A673 (cell line): ENCODE results near the gene SELENON. TPM values are rescaled to one million over a fixed set of nuclear protein-coding genes. Genes with fewer than 3 reads are reported as not detected.

Experiments
- BruUV-seq: library from RNA; stranded (reverse); fragments of 400-500 nt; replicated peaks from 2 replicates; lab custom pipeline; 2021; lab: Mats Ljungman, UMichigan
- CTCF ChIA-PET: fragments of 300-600 bp; sonication (Branson Sonifier 250); formaldehyde crosslinking; loops from one replicate; lab custom pipeline; 2022; ENCODE audit warnings: antibody characterized with exemption; lab: Charles Lee
- POLR2A ChIA-PET: fragments of 300-600 bp; sonication (Branson Sonifier 250); formaldehyde crosslinking; loops from one replicate; lab custom pipeline; 2022; ENCODE audit warnings: antibody characterized with exemption; ENCODE audit not compliant: low non-redundant PET; lab: Charles Lee
- DNase-seq: peaks from one replicate; pipeline ENCODE4 v3.0.0-alpha.2; 2015; ENCODE audit warnings: low spot score
- H3K27ac ChIP-seq: fragments of 200-600 bp; sonication (generic); 2 replicates; pipeline ENCODE4 v1.5.1; 2016; ENCODE audit warnings: mixed run types, low read depth, mild to moderate bottlenecking, mixed read lengths, antibody characterized with exemption, low read length; ENCODE audit not compliant: poor library complexity, severe bottlenecking
- H3K27me3 ChIP-seq: fragments of 200-600 bp; sonication (generic); replicated peaks from 2 replicates; pipeline ENCODE4 v1.6.1; 2017; ENCODE audit warnings: mixed run types, low read depth, mild to moderate bottlenecking, mixed read lengths, antibody characterized with exemption, low read length; ENCODE audit not compliant: insufficient read depth, poor library complexity
- H3K36me3 ChIP-seq: fragments of 200-600 bp; sonication (generic); 2 replicates; pipeline ENCODE4 v1.6.1; 2016; ENCODE audit warnings: mixed run types, mild to moderate bottlenecking, mixed read lengths, antibody characterized with exemption, low read length; ENCODE audit not compliant: insufficient read depth, poor library complexity, severe bottlenecking
- H3K4me1 ChIP-seq: fragments of 200-600 bp; sonication (generic); 2 replicates; pipeline ENCODE4 v1.6.1; 2017; ENCODE audit warnings: mixed run types, mild to moderate bottlenecking, mixed read lengths, antibody characterized with exemption, low read length; ENCODE audit not compliant: insufficient read depth, poor library complexity, severe bottlenecking
- H3K4me3 ChIP-seq: fragments of 200-600 bp; sonication (generic); 2 replicates; pipeline ENCODE4 v1.5.1; 2016; ENCODE audit warnings: low read depth, mixed run types, mild to moderate bottlenecking, mixed read lengths, low read length; ENCODE audit not compliant: poor library complexity, severe bottlenecking
- H3K9me3 ChIP-seq: fragments of 200-600 bp; sonication (generic); 2 replicates; pipeline ENCODE4 v1.6.1; 2016; ENCODE audit warnings: mixed run types, low read depth, mild to moderate bottlenecking, mixed read lengths, antibody characterized with exemption, low read length; ENCODE audit not compliant: poor library complexity, severe bottlenecking
- CTCF ChIP-seq: fragments of 300-800, 200-600 bp; sonication (generic); conservative IDR thresholded peaks from 2 replicates; pipeline ENCODE4 v1.5.1; 2017; ENCODE audit warnings: low read depth, mild to moderate bottlenecking, antibody characterized with exemption, low read length, moderate library complexity, mixed read lengths
- EZH2 ChIP-seq: fragments of 200-600 bp; sonication (generic); IDR thresholded peaks from 2 replicates; pipeline ENCODE4 v1.6.1; 2017; ENCODE audit warnings: borderline replicate concordance, low read depth, mild to moderate bottlenecking, mixed read lengths, antibody characterized with exemption, low read length; ENCODE audit not compliant: poor library complexity, severe bottlenecking
- intact Hi-C: fragments of 100-400 bp; cut with micrococcal nuclease; formaldehyde crosslinking; loops from one replicate; pipeline ENCODE4 v1.10.0; 2022; ENCODE audit not compliant: unreplicated experiment
- total RNA-seq: library from RNA; stranded (reverse); gene quantifications from 2 replicates; pipeline ENCODE4 v1.2.3, GENCODE V29; 2021

Gene SELENON
- total RNA-seq, 1 experiment from 2014 or later, result 50.4 TPM

- Histone ChIP-seq H3K27me3 (no peaks in the 10 kb centered on the region), H3K4me1 (peaks cover 7% of the 10 kb centered on the region), H3K36me3 (no peaks in the 10 kb centered on the region), H3K9me3 (no peaks in the 10 kb centered on the region), H3K4me3 (no peak overlapping the region), H3K27ac (no peak overlapping the region)
- no TSS peak for BruUV-seq
- no peak for TF ChIP-seq CTCF
- no peak for TF ChIP-seq EZH2
- intact Hi-C loops, result no loop called here
- no peak for DNase-seq
- ChIA-PET POLR2A (no interaction called here), CTCF (interaction anchor here (0.6 kb wide), 1 partner anchor 15 kb away, joined by 5 read pairs; no protein-coding TSS in a partner anchor)
These were observed 62.9 kb downstream of the SELENON start for GRCh38 chr1:25862785-25863485.

GRCh38 chr1:25863486-25864262, 63.7 kb downstream of the SELENON start:
- intact Hi-C loops, result no loop called here
- H3K4me1 ChIP-seq, result peaks cover 7% of the 10 kb centered on the region
- CTCF ChIA-PET, result no interaction called here

GRCh38 chr1:25864434-25864833, 64.4 kb downstream of the SELENON start:
- Histone ChIP-seq H3K4me1 (peaks cover 7% of the 10 kb centered on the region), H3K9me3 (no peaks in the 10 kb centered on the region), H3K27me3 (no peaks in the 10 kb centered on the region), H3K4me3 (no peak overlapping the region), H3K27ac (no peak overlapping the region), H3K36me3 (no peaks in the 10 kb centered on the region)
- no peak for DNase-seq
- no TSS peak for BruUV-seq
- ChIA-PET CTCF (no interaction called here), POLR2A (interaction anchor here (0.6 kb wide), 1 partner anchor 1441 kb away, joined by 6 read pairs; no protein-coding TSS in a partner anchor)
- TF ChIP-seq CTCF (no peak), EZH2 (no peak)
- intact Hi-C loops, result no loop called here

More at GRCh38 chr1:25863486-25864262, 63.7 kb downstream of the SELENON start:
- no peak overlapping the region for H3K27ac ChIP-seq
- H3K9me3 ChIP-seq, result no peaks in the 10 kb centered on the region
- TF ChIP-seq EZH2 (no peak), CTCF (no peak)
- POLR2A ChIA-PET, result no interaction called here
- H3K36me3 ChIP-seq, result no peaks in the 10 kb centered on the region
- no TSS peak for BruUV-seq
- no peaks in the 10 kb centered on the region for H3K27me3 ChIP-seq
- no peak for DNase-seq
- H3K4me3 ChIP-seq, result no peak overlapping the region
